ENCODE data around the gene MTX1. TPM values are rescaled to one million over a fixed set of nuclear protein-coding genes. Genes with fewer than 3 reads are reported as not detected.

MTX1 gene
- total and polyA plus RNA-seq, 9 of the 15 experiments (the other 6 are each of a cell fraction or from before 2014, with no cell fraction given), result 29.1 to 98.4 (median 66.9) TPM

DNA sequence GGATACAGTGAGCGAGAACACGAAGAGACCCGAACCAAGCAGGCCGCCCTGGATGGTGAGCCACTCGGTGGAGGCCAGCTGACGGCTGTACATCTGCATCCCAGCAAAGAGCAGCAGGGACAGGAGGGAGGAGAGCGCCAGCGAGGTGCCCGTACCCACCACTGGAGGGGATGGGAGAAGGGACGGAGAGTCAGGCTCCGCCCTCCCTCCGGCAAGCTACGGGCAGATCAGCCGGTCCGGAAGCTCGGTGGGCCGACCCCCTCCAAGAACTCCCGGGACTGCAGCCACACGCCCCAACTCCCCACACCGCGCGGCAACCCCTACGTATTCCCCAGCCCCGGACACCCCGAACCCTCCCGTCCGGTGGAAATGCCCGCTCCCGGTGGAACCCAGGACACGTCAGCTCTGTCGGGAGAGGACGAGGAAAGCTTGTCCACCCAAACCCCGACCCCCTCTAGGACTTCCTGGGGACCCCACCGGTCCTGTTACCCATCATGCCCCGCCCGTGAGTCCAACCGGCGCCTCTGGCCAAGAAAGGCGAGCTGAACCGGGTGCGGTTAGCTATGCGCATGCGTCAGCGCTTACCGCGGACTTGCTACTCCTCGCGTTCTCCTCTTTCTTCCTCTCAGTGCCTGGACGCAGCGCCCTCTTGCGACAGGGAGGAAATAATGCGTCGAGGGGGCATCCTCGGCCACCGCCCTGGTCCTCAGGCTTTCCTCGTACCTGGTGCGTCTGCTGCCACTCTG, 35.6 kb upstream of the MTX1 start, which contains the start of gene KRTCAP2 (continued):
- TF ChIP-seq ZBTB26 (CRISPR knock-in tag; IDR thresholded peaks at IDR 0.05) (0 out of 2 replicates have a peak, but pooled peaks have one; percentile 29), CEBPZ (IDR thresholded peaks at IDR 0.05; ENCODE audit: borderline replicate concordance, low read depth, low read length) (no peak), SMARCC2 (IDR thresholded peaks at IDR 0.05; ENCODE audit: low read depth) (no peak), ZNF212 (CRISPR knock-in tag; IDR thresholded peaks at IDR 0.05) (no peak), MAFG (tag; conservative IDR thresholded peaks at IDR 0.05) (no peak), ZZZ3 (IDR thresholded peaks at IDR 0.05) (no peak), MYBL2 (IDR thresholded peaks at IDR 0.05; ENCODE audit: low read depth) (no peak), MYBL2 (CRISPR knock-in tag; IDR thresholded peaks at IDR 0.05; ENCODE audit: borderline replicate concordance) (no peak), POLR2AphosphoS5 (IDR thresholded peaks at IDR 0.05; ENCODE audit: control insufficient read depth, insufficient read depth, low read depth, low read length) (peak; percentile 88), RBM34 (IDR thresholded peaks at IDR 0.05; ENCODE audit: borderline replicate concordance, insufficient read depth, low read length) (no peak), SIX5 (IDR thresholded peaks at IDR 0.05; ENCODE audit: borderline replicate concordance in 1 of 2, insufficient read depth in 1 of 2, low read depth in 1 of 2, low read length in 2 of 2) (peak in 1 of 2 experiments; percentile 17; a peak in 1 of 4 replicates), ZNF668 (CRISPR knock-in tag; IDR thresholded peaks at IDR 0.05) (no peak), CBX8 (IDR thresholded peaks at IDR 0.05; ENCODE audit: borderline replicate concordance, extremely low read depth, low read depth, low read length, poor library complexity, severe bottlenecking) (no peak), THRAP3 (IDR thresholded peaks at IDR 0.05; ENCODE audit: borderline replicate concordance) (no peak), DNMT1 (IDR thresholded peaks at IDR 0.05) (no peak), FOXP1 (CRISPR knock-in tag; IDR thresholded peaks at IDR 0.05) (no peak)
- TF ChIP-seq, protein P1, sequence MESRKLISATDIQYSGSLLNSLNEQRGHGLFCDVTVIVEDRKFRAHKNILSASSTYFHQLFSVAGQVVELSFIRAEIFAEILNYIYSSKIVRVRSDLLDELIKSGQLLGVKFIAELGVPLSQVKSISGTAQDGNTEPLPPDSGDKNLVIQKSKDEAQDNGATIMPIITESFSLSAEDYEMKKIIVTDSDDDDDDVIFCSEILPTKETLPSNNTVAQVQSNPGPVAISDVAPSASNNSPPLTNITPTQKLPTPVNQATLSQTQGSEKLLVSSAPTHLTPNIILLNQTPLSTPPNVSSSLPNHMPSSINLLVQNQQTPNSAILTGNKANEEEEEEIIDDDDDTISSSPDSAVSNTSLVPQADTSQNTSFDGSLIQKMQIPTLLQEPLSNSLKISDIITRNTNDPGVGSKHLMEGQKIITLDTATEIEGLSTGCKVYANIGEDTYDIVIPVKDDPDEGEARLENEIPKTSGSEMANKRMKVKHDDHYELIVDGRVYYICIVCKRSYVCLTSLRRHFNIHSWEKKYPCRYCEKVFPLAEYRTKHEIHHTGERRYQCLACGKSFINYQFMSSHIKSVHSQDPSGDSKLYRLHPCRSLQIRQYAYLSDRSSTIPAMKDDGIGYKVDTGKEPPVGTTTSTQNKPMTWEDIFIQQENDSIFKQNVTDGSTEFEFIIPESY (CRISPR knock-in tag; IDR thresholded peaks at IDR 0.05), result no peak
- TF ChIP-seq, protein P2, sequence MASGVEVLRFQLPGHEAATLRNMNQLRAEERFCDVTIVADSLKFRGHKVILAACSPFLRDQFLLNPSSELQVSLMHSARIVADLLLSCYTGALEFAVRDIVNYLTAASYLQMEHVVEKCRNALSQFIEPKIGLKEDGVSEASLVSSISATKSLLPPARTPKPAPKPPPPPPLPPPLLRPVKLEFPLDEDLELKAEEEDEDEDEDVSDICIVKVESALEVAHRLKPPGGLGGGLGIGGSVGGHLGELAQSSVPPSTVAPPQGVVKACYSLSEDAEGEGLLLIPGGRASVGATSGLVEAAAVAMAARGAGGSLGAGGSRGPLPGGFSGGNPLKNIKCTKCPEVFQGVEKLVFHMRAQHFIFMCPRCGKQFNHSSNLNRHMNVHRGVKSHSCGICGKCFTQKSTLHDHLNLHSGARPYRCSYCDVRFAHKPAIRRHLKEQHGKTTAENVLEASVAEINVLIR (CRISPR knock-in tag; IDR thresholded peaks at IDR 0.05), result no peak

Measured in K562 (cell line).